Activated naive CD4-positive, alpha-beta T cell treated with anti-CD3 and anti-CD28 coated beads, Interleukin-2, amount 50 U/mL, for 24 hours (primary cell): ENCODE data around the gene ARID3A.

ENCODE experiments used
- H3K27ac Mint-ChIP-seq: one replicate; pipeline ENCODE4 v1.8.0; 2021; ENCODE audit warnings: mild to moderate bottlenecking, mixed read lengths
- H3K27me3 Mint-ChIP-seq: one replicate; pipeline ENCODE4 v1.8.0; 2021; ENCODE audit warnings: mixed read lengths
- H3K36me3 Mint-ChIP-seq: one replicate; pipeline ENCODE4 v1.8.0; 2021; ENCODE audit warnings: mixed read lengths
- H3K4me1 Mint-ChIP-seq: one replicate; pipeline ENCODE4 v1.8.0; 2021; ENCODE audit warnings: mixed read lengths
- H3K4me3 Mint-ChIP-seq: one replicate; pipeline ENCODE4 v1.8.0; 2021; ENCODE audit warnings: mild to moderate bottlenecking, mixed read lengths
- H3K9me3 Mint-ChIP-seq: one replicate; pipeline ENCODE4 v1.8.0; 2021; ENCODE audit warnings: mixed read lengths

The ARID3A gene

DNA sequence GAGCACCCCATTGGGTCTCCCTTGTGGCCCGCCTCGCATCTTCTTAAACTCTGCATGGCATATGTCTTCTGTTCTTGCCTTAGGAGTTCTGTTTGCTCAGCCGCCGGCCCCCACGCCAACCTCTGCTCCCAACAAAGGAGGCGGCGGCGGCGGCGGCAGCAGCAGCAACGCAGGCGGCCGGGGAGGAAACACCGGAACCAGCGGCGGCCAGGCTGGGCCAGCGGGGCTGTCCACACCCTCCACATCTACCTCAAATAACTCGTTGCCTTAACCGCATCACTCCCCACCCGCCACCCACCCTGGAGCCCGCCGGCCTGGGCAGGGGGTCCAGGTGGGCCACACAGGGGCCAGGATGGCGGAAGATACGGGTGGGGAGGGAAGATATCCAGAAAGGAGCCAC, 46.0 kb downstream of the ARID3A start:
- no peak overlapping the region for H3K27ac Mint-ChIP-seq
- H3K36me3 Mint-ChIP-seq = peaks cover 7% of the 10 kb centered on the region
- no peaks in the 10 kb centered on the region for H3K27me3 Mint-ChIP-seq
- H3K9me3 Mint-ChIP-seq = no peaks in the 10 kb centered on the region
- H3K4me3 Mint-ChIP-seq = no peak overlapping the region
- no peaks in the 10 kb centered on the region for H3K4me1 Mint-ChIP-seq

DNA sequence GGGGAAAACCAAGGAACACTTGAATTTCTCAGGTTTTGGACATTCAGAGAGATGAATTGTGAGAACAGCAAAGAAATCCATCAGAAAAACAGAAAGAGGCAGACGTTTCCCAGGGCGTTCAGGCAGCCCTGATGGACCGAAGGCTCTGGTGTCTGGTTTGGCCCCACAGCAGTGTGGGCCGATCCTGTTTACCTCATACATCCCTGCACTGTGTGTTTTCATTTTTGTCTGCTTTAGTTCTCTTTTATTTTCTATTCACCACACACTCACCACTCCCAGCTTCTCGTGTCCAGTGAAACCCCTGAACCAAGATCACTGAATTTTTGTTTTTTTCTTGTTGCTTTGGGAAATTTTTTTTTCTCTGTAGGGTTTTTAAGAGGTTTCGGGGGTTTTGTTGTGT, 46.4 kb downstream of the ARID3A start:
- Mint-ChIP-seq H3K27me3 (no peaks in the 10 kb centered on the region), H3K4me3 (no peak overlapping the region), H3K27ac (no peak overlapping the region), H3K36me3 (peaks cover 7% of the 10 kb centered on the region), H3K9me3 (no peaks in the 10 kb centered on the region), H3K4me1 (no peaks in the 10 kb centered on the region)

DNA sequence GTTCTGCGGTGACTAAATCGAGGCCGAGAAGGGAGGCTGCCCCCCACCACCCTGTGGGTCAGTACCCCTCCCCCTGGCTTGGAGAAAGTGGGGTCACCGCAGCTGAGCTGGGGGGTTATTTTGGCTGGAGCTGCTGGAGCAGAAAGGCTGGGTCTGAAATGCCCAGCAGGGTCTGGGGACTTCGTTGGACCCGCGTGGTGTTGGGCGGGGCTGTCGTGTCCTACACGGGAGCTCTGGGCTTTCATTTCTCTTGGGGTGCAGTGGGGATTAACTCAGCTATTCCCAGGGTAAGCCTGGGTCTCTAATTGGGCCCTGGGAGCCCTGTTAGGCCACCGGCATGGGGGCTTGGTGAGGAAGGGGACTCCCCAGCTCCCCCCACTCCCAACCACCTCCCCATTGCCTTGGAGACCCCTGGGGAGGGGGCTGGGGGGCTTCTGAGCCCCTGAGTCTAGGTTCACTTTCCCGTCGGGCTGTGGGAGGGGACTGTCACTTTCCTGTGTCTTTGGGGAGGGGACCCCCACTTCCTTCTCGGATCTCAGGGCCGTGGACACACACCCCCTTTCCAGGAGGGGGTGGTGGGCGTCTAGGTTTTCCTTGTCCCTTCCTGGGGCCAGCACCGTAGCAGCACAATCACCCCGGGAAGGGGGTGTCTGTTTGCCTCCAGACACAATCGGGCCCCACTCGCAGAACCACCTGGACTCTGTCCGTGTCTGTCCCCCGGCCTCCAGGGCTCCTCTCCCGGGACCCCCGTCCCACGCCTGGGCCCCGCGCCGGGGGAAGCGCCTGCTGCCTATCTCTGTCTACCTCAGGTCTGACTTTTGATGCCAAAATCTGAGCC, 48.1 kb downstream of the ARID3A start:
- H3K36me3 Mint-ChIP-seq = peaks cover 7% of the 10 kb centered on the region
- H3K4me1 Mint-ChIP-seq = no peaks in the 10 kb centered on the region

DNA sequence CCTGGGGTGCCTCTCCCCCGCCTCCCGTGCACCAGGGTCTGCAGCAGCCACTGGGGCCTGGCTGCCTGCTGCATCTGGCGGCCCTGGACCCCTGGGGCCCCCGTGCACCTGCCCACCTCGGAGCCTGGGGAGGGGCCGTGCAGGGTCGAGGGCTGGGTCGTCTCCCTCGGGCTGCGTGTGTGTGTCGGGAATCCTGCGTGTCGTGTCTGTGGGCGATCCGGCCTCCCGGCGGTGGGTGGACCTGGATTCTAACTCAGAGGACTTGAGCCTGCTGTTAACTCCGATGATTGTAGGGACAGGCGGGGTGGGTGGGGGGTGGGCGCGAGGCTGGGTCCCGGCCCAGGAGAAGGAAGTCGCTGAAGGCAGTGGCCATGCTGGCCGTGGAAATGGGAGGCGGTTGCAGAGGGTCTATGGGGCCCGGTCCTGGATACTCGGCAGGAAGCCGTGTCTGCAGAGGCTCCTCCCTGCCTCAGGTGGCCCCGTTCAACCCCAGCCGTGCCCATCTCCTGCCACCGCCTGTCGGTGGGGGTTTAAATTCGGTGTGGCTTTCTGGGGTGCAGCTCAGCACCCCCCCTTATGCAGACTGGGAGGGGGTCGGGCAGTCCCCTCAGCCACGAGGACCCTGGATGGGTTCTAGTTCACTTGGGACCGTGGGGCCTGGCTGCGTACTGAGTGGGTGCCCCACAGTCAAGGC, 48.9 kb downstream of the ARID3A start:
- H3K9me3 Mint-ChIP-seq = no peaks in the 10 kb centered on the region
- no peak overlapping the region for H3K4me3 Mint-ChIP-seq
- peaks cover 7% of the 10 kb centered on the region for H3K36me3 Mint-ChIP-seq
- no peak overlapping the region for H3K27ac Mint-ChIP-seq
- no peaks in the 10 kb centered on the region for H3K27me3 Mint-ChIP-seq
- no peaks in the 10 kb centered on the region for H3K4me1 Mint-ChIP-seq

More for the DNA sequence above, 48.1 kb downstream of the ARID3A start:
- no peaks in the 10 kb centered on the region for H3K27me3 Mint-ChIP-seq
- H3K9me3 Mint-ChIP-seq = no peaks in the 10 kb centered on the region
- H3K4me3 Mint-ChIP-seq = no peak overlapping the region
- H3K27ac Mint-ChIP-seq = no peak overlapping the region

DNA sequence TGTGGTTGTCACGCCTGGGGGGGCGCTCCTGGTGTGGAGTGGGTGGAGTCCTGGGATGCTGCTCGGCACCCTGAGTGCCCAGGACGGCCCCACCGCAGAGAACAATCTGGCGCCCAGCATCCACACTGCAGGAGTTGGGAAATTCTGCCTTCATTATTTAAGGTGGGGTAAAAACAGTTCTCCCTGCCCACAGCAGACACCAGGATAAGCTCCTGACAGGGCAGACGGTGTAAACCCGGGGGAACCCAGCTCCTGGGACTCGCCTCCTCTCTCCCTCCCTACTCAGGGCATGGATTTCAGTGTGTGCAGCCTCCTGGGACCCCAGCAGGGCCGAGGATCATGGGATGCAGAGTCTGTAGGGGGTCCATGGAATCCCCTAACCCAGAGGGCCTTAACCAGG, 50.6 kb downstream of the ARID3A start:
- Mint-ChIP-seq H3K4me1 (no peaks in the 10 kb centered on the region), H3K27me3 (no peaks in the 10 kb centered on the region), H3K36me3 (peaks cover 3% of the 10 kb centered on the region), H3K27ac (no peak overlapping the region), H3K4me3 (no peak overlapping the region), H3K9me3 (no peaks in the 10 kb centered on the region)

DNA sequence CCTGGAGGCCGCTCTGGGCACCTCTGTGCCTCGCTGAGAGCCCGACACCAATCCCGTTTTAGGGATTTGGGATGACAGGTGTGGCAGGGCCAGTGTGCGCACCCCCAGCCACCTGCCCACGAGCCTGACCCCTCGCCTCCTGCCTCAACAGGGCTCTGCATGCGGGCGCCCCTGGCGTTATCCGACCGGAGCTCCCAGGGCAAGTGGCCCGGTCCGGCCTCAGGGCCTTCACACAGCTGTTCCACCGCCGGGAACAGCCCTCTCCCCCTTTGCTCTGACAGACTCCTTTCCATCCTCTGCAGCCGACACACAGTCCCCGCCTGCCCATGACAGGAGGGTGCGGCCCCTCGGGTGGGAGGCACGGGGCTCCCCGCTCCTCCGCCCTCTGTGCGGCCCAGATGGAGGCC, 51.2 kb downstream of the ARID3A start:
- no peak overlapping the region for H3K27ac Mint-ChIP-seq
- no peaks in the 10 kb centered on the region for H3K4me1 Mint-ChIP-seq
- H3K4me3 Mint-ChIP-seq = no peak overlapping the region
- H3K27me3 Mint-ChIP-seq = no peaks in the 10 kb centered on the region
- peaks cover 3% of the 10 kb centered on the region for H3K36me3 Mint-ChIP-seq
- H3K9me3 Mint-ChIP-seq = no peaks in the 10 kb centered on the region

DNA sequence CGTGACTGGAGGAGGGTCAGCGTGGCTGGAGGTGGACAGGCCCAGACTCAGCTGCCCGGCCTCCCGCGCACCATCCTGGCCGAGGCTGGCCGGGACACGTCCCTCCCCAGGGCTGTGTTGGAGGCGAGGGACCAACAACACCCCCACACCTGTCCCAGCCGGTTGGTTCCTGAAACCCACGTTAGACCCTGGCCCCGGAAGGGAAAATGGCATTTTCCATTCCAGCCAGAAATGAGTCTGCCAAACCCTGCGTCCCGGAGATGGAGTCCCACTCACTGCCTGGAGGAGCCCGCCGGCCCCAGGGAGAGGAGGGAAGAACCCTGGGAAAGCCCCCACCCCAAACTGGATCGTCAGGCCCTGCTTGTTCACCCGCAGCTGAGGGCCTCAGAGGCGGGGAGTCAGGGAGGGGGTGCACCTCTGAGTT, 53.5 kb downstream of the ARID3A start:
- Mint-ChIP-seq H3K27me3 (no peaks in the 10 kb centered on the region), H3K4me1 (no peaks in the 10 kb centered on the region), H3K4me3 (no peak overlapping the region), H3K9me3 (no peaks in the 10 kb centered on the region), H3K36me3 (no peaks in the 10 kb centered on the region), H3K27ac (no peak overlapping the region)

DNA sequence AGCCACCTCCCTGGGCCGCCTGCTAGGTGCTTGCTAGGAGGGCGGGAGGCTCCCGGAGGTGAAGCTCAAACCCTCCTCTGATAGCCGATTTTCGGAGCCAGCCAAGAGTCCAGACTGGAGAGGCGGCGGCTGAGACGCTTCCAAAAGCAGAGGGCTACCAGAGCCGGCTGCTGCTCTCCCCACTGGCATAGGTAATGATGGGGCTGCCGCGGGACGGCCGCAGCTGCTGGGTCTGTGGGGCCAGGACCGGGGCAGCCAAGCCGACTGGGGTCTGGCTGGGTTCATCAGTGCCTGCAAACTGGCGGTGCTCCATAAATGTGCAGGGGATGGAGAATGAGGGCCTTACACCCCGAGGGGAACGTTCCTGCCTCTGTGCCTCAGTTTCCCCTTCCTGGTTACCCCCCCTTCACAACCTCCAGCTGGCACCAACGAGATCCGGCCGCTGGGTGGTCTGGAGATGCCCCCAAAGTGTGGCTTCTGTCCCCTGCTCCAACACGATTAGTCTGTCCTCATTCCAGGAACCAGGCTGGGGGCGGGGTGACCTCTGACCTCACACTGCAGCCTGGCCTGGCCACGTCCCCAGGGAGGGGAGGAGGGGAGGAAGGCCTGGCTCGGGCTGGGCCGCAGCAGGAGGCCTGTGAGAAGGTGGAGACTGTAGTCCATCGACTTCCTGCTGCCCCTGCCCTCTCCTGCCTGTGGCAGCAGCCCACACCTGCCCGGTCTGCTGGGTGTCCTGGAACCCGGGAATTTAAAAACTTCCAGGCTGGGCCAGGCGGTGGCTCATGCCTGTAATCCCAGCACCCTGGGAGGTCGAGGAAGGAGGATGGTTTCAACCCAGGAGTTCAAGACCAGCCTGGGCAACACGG, 54.5 kb downstream of the ARID3A start:
- H3K36me3 Mint-ChIP-seq = no peaks in the 10 kb centered on the region
- no peaks in the 10 kb centered on the region for H3K27me3 Mint-ChIP-seq

DNA sequence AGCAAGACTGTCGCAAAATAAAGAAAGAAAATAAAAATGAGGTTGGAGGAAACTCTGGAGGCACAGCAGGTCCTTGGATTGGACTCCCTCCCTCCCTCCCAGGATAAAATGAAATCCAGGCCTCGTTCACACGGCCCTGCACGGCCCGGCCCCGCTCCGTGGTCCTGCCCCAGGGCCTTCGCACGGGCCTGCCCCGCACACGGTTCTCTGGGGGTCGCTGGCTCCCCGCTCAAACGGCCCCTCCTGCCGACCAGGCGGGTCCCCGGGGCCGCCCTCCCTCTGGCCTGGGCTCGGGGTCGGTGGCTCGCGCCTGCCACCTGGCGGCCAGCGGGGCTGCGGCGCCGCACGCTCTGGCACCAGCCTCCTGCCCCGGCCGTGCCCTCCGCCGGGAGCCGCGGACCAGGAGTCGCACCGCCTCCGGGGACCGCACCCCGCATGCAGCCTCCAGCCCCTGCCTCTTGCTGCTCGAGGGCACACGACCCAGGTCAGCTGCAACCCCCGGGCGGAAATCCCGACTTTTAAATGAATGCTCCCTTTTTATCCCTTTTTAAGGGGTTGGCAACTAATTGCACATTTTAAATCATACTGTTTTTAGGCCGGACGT, 56.8 kb downstream of the ARID3A start:
- Mint-ChIP-seq H3K27ac (no peak overlapping the region), H3K9me3 (no peaks in the 10 kb centered on the region), H3K27me3 (no peaks in the 10 kb centered on the region), H3K4me1 (peaks cover 9% of the 10 kb centered on the region), H3K36me3 (no peaks in the 10 kb centered on the region), H3K4me3 (peak overlapping the region; percentile 65)

More for the DNA sequence above, 54.5 kb downstream of the ARID3A start:
- Mint-ChIP-seq H3K4me1 (peaks cover 5% of the 10 kb centered on the region), H3K9me3 (no peaks in the 10 kb centered on the region), H3K4me3 (no peak overlapping the region), H3K27ac (no peak overlapping the region)

DNA sequence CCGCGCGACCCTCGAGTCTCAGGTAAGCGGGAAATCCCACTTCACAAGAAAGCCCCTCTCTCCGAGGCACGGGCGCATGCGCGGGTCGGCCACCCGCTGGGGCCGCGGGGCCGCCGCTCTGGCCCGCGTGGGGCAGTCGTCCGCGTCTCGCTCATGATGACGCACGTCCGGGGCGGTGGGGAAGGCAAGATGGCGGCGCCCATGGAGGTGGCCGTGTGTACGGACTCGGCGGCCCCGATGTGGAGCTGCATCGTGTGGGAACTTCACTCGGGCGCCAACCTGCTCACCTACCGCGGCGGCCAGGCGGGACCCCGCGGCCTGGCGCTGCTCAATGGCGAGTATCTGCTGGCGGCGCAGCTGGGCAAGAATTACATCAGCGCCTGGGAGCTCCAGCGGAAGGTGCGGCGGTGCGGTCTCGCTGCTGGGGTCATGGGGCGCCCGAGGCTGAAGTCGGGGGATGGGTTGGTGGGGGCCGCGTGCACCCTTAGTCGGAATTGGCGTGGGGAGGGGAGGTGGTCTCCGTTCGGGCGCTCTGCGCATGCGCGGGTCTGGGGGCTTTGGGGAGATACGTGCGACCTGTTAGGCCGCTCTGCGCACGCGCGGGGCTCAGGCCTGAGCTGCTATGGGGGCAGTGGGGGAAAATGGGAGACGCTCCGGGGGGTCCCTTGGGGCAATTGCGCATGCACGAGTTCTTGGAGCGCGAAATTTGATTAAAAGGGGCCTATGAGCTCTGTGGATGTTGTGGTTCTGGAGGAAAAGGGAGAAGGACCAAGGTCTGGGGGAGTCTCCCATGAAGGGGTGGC, 58.5 kb downstream of the ARID3A start, which contains the start of gene WDR18:
TSS of gene WDR18 (plus strand) at position 181 of the 803 bp plus-strand sequence. CDS start at position 190, 9 bp downstream.
- H3K27ac Mint-ChIP-seq = peak within 1 kb of the TSS; percentile 96
- no peaks in the 10 kb centered on the region for H3K9me3 Mint-ChIP-seq
- peaks cover 2% of the 10 kb centered on the region for H3K36me3 Mint-ChIP-seq
- H3K4me1 Mint-ChIP-seq = peaks cover 13% of the 10 kb centered on the region
- peak within 1 kb of the TSS; percentile 95 for H3K4me3 Mint-ChIP-seq
- H3K27me3 Mint-ChIP-seq = no peaks in the 10 kb centered on the region

DNA sequence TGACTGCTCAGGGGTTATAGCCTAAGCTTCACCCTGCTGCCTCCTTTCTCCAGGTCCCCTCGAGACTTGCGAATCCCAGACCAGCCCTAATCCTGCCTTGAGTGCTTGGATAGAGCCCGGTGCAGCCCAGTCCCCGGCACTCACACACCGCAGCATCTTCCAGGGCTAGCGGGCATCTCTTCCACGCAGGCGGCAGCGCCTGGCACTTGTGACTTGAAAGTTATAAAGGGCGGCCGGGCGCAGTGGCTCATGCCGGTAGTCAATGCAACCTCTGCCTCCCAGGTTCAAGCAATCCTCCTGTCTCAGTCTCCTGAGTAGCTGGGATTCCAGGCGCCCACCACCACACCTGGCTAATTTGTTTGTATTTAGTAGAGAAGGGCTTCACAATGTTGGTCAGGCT, 60.2 kb downstream of the ARID3A start:
- Mint-ChIP-seq H3K4me3 (peak overlapping the region; percentile 95), H3K27ac (no peak overlapping the region), H3K9me3 (no peaks in the 10 kb centered on the region), H3K4me1 (peaks cover 13% of the 10 kb centered on the region), H3K36me3 (peaks cover 2% of the 10 kb centered on the region), H3K27me3 (no peaks in the 10 kb centered on the region)

DNA sequence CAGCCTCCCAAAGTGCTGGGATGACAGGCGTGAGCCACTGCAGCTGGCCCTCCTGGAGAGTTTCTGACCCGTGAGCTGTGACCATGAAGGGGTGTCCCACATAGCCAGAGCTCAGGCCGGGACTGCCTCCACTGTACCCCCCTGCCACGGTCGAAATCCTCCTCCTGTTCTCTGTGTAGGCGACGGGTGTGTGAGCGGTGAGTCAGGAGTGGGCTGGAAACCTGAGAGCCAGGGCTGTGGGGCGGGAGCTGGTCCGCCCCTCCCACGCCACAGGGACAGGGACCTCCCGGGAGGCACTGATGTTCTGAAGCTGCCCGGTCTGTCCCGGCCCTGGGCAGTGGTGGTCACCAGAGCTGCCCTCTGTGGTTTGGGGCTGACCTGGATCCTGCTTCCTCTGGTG, 62.2 kb downstream of the ARID3A start:
- Mint-ChIP-seq H3K27me3 (no peaks in the 10 kb centered on the region), H3K4me1 (peaks cover 13% of the 10 kb centered on the region), H3K36me3 (peaks cover 4% of the 10 kb centered on the region), H3K9me3 (no peaks in the 10 kb centered on the region), H3K4me3 (no peak overlapping the region), H3K27ac (no peak overlapping the region)

DNA sequence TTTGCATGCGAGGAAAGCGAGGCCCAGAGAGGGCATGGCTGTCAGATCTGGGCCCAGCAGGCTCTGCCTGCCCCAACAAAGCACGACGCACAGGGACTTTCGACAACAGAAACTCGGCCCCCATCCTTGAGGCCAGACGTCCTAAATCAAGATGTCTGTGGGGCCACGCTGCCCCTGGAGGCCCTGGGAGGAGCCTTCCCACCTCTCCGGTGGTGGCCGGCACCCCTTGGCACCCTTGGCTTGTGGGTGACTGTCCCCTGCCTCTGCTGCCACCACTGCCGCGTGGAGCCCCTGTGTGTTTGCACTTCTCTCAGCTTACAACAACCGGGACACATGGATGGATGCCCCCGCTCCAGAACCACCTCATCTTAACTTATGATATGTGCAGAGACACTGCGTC, 62.7 kb downstream of the ARID3A start:
- no peaks in the 10 kb centered on the region for H3K27me3 Mint-ChIP-seq
- no peak overlapping the region for H3K4me3 Mint-ChIP-seq
- H3K9me3 Mint-ChIP-seq = no peaks in the 10 kb centered on the region
- H3K36me3 Mint-ChIP-seq = peaks cover 4% of the 10 kb centered on the region
- H3K27ac Mint-ChIP-seq = no peak overlapping the region
- peaks cover 13% of the 10 kb centered on the region for H3K4me1 Mint-ChIP-seq

DNA sequence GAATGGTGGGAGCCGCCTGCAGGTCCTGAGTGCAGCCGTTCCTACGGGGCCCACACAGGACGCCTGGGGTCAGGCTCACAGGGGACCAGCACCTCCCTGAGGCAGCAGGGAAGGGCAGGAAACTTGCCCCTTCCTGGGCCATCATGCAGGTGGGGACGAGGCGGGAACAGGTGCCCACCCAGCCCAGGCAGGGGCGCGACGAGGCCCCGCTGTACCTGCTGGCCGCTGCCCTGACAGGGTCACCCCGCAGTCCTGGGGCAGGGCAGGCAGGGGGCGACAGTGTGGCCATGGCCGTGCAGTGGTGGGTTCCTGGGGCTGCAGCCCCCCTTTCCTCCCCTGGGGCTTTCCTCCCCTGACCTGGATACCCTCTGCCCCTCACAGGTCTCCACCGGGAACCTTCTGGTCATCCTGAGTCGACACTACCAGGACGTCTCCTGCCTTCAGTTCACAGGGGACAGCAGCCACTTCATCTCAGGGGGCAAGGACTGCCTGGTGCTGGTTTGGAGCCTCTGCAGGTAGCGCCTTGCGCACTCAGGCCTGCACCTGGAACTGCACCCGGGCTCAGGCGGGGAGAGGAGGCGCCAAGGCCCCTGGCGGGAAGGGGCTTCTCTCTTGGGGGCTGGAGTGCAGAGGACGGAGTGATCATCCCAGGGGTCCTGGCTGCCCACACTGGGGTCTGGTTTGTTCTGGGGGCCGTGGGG, 63.7 kb downstream of the ARID3A start:
- Mint-ChIP-seq H3K9me3 (no peaks in the 10 kb centered on the region), H3K4me3 (no peak overlapping the region), H3K4me1 (peaks cover 13% of the 10 kb centered on the region), H3K27ac (no peak overlapping the region), H3K27me3 (no peaks in the 10 kb centered on the region), H3K36me3 (peaks cover 4% of the 10 kb centered on the region)
